Ovary (tissue), 9 donors: ENCODE results near the gene CAPN9. TPM values are rescaled to one million over a fixed set of nuclear protein-coding genes. Genes with fewer than 3 reads are reported as not detected.

Source experiments
- DNase-seq, 5 donors: peaks; one replicate each; pipeline ENCODE4 v3.0.0-alpha.2; 2019 to 2020
- H3K27ac ChIP-seq, 2 donors: fragments of 200-600 bp; one replicate each; pipeline versions ENCODE4 v1.5.1 to v1.8.0; 2019 to 2022
- H3K27me3 ChIP-seq: fragments of 200-600 bp; one replicate; pipeline ENCODE4 v1.8.0; 2022
- H3K36me3 ChIP-seq: fragments of 200-600 bp; sonication (generic); one replicate; pipeline ENCODE4 v1.5.1; 2019
- H3K4me1 ChIP-seq: one replicate; pipeline ENCODE4 v1.8.1; 2013; ENCODE audit warnings: mild to moderate bottlenecking, moderate library complexity; ENCODE audit not compliant: insufficient read depth
- H3K4me3 ChIP-seq: fragments of 200-600 bp; sonication (generic); one replicate; pipeline ENCODE4 v1.5.1; 2017
- H3K9me3 ChIP-seq, 2 donors: fragments of 200-600 bp in 1 of 2; sonication (generic) in 1 of 2; one replicate each; pipeline versions ENCODE4 v1.5.1 to v1.8.1; 2013 to 2019; ENCODE audit warnings: mild to moderate bottlenecking in 1 of 2, moderate library complexity in 1 of 2
- CTCF ChIP-seq, 3 donors: fragments of 450-650 bp in 2 of 3; fragments of 200-600 bp in 1 of 3; IDR thresholded peaks; one replicate each; pipeline versions ENCODE4 v1.5.1 to v1.8.0; 2016 to 2022; ENCODE audit warnings: antibody characterized with exemption in 3 of 3, mild to moderate bottlenecking in 1 of 3
- EP300 ChIP-seq: sonication (generic); formaldehyde crosslinking; IDR thresholded peaks from one replicate; pipeline ENCODE4 v1.6.1; 2017; ENCODE audit warnings: antibody characterized with exemption
- POLR2A ChIP-seq: fragments of 450-650 bp; IDR thresholded peaks from one replicate; pipeline ENCODE4 v1.6.1; 2017; ENCODE audit warnings: antibody characterized with exemption, mild to moderate bottlenecking, moderate library complexity
- WGBS, 3 donors: extraction: QIAGEN DNeasy Blood & Tissue Kit in 1 of 3; methylation state at CpG; one replicate each; pipeline versions ENCODE4 v1.1.5 to v1.1.7; 2013 to 2017; 5-methylcytosine and 5-hydroxymethylcytosine counted together
- intact Hi-C, 4 donors: fragments of 100-400 bp; cut with DNase I; formaldehyde crosslinking; loops; one replicate each; pipeline versions ENCODE4 v1.11.0 to v1.15.1; 2022 to 2023
- polyA plus RNA-seq, 2 donors: library from polyadenylated mRNA; stranded (reverse); fragments of 200-250 nt in 1 of 2; fragments of 350-450 nt in 1 of 2; fragmentation: Illumina TruSeq in 1 of 2; extraction: RNeasy Lipid Tissue Mini Kit (QIAGEN cat#74804) in 1 of 2; gene quantifications; one replicate each; pipeline ENCODE4 v1.2.3, GENCODE V29; 2013 to 2014
- total RNA-seq, 7 donors: library from RNA; depleted of rRNA in 2 of 7; stranded (reverse); fragments of >200 nt in 2 of 7; fragmentation: NEBNext Ultra II Directional in 3 of 7; extraction: Animal tissue kit (Norgen Biotek cat#: 25700) in 3 of 7; gene quantifications; one replicate each; pipeline versions ENCODE4 v1.1.0 to v1.2.4, GENCODE V29; 2016 to 2023
- donor health status: DM: no; HTN: no; CAD: no; lungs with moderate emphysema.
- donor health status: DM: no; HTN: no; CAD: no.
- donor health status: Bipolar disorder and iron deficiency.
- donor health status: DM: yes; HTN: yes; CAD: no.
- donor health status: DM: no; HTN: no; CAD: no.
- donor health status: DM: yes; HTN: yes; CAD: no.

Gene CAPN9
- total and polyA plus RNA-seq, 9 donors = 0.08 to 2.5 (median 0.29) TPM; not detected in 1

GRCh38 chr1:230790026-230790425, 42.8 kb downstream of the CAPN9 start:
- intact Hi-C loops = no loop called here
- Histone ChIP-seq H3K9me3 (no peaks in the 10 kb centered on the region), H3K36me3 (no peaks in the 10 kb centered on the region), H3K27ac (no peak overlapping the region), H3K4me3 (no peak overlapping the region), H3K27me3 (no peaks in the 10 kb centered on the region), H3K4me1 (no peaks in the 10 kb centered on the region)
- DNase-seq = no peak
- 75 to 80% (median 77%) methylated on average over 5 of the region's 5 CpGs for WGBS, 3 donors
- TF ChIP-seq POLR2A (no peak), EP300 (no peak)

- no peaks in the 10 kb centered on the region for H3K27me3 ChIP-seq
- no peaks in the 10 kb centered on the region for H3K36me3 ChIP-seq
- DNase-seq = no peak
- TF ChIP-seq EP300 (no peak), POLR2A (no peak), CTCF (IDR thresholded peaks at IDR 0.05) (no peak)
- no peak overlapping the region for H3K27ac ChIP-seq
- H3K9me3 ChIP-seq = no peaks in the 10 kb centered on the region
- WGBS, 3 donors = 68 to 81% (median 74%) methylated on average over 5 of the region's 5 CpGs
- H3K4me3 ChIP-seq = no peak overlapping the region
- intact Hi-C loops = no loop called here
- no peaks in the 10 kb centered on the region for H3K4me1 ChIP-seq
Measured at GRCh38 chr1:230791986-230792564, 44.9 kb downstream of the CAPN9 start.

- Histone ChIP-seq H3K36me3 (no peaks in the 10 kb centered on the region), H3K4me1 (no peaks in the 10 kb centered on the region), H3K4me3 (no peak overlapping the region), H3K9me3 (no peaks in the 10 kb centered on the region), H3K27ac (no peak overlapping the region), H3K27me3 (no peaks in the 10 kb centered on the region)
- intact Hi-C loops = no loop called here
- no peak for TF ChIP-seq CTCF (IDR thresholded peaks at IDR 0.05)
- TF ChIP-seq EP300 = no peak
- no peak for TF ChIP-seq POLR2A
- 90 to 94% (median 91%) methylated on average over 13 of the region's 13 CpGs for WGBS, 3 donors
- no peak for DNase-seq
Measured at GRCh38 chr1:230792691-230793462, 45.7 kb downstream of the CAPN9 start.

- no peak for TF ChIP-seq CTCF (IDR thresholded peaks at IDR 0.05)
- TF ChIP-seq POLR2A = no peak
- TF ChIP-seq EP300 = no peak
- Histone ChIP-seq H3K4me1 (no peaks in the 10 kb centered on the region), H3K9me3 (no peaks in the 10 kb centered on the region), H3K27me3 (no peaks in the 10 kb centered on the region), H3K27ac (no peak overlapping the region), H3K4me3 (no peak overlapping the region), H3K36me3 (no peaks in the 10 kb centered on the region)
- intact Hi-C loops = no loop called here
- no peak for DNase-seq
- WGBS, 3 donors = 90 to 94% (median 92%) methylated on average over 9 of the region's 9 CpGs
Measured at GRCh38 chr1:230793463-230793745, 46.2 kb downstream of the CAPN9 start.

GRCh38 chr1:230794431-230794830, 47.2 kb downstream of the CAPN9 start:
- no peak overlapping the region for H3K27ac ChIP-seq
- no peaks in the 10 kb centered on the region for H3K9me3 ChIP-seq
- H3K36me3 ChIP-seq = no peaks in the 10 kb centered on the region
- no peak for DNase-seq
- intact Hi-C loops = no loop called here
- H3K4me3 ChIP-seq = no peak overlapping the region
- no peaks in the 10 kb centered on the region for H3K27me3 ChIP-seq
- no peaks in the 10 kb centered on the region for H3K4me1 ChIP-seq
- TF ChIP-seq CTCF (IDR thresholded peaks at IDR 0.05) = no peak
- no peak for TF ChIP-seq EP300
- no peak for TF ChIP-seq POLR2A
- 52 to 63% (median 54%) methylated on average over 5 of the region's 5 CpGs for WGBS, 3 donors
